HG03095 (cell line): ENCODE data around the gene ANGPTL2.

ENCODE experiments used
- ATAC-seq: cut with Tn5 transposase; IDR thresholded peaks from one replicate; pipeline ENCODE4 v1.9.1; 2021; ENCODE audit warnings: moderate library complexity; ENCODE audit not compliant: unreplicated experiment

The ANGPTL2 gene

GRCh38 chr9:127053960-127054359, 68.5 kb downstream of the ANGPTL2 start:
- ATAC-seq = no peak

- ATAC-seq = no peak
Measured at GRCh38 chr9:127053057-127053821, 69.2 kb downstream of the ANGPTL2 start.

- ATAC-seq = no peak
Measured at GRCh38 chr9:127051881-127052595, 70.4 kb downstream of the ANGPTL2 start.

- no peak for ATAC-seq
Measured at GRCh38 chr9:127050591-127051001, 71.8 kb downstream of the ANGPTL2 start.

GRCh38 chr9:127050152-127050551, 72.3 kb downstream of the ANGPTL2 start:
- ATAC-seq = no peak

GRCh38 chr9:127049581-127049980, 72.9 kb downstream of the ANGPTL2 start:
- ATAC-seq = no peak

GRCh38 chr9:127049044-127049443, 73.4 kb downstream of the ANGPTL2 start:
- ATAC-seq = no peak

GRCh38 chr9:127047971-127048370, 74.5 kb downstream of the ANGPTL2 start:
- no peak for ATAC-seq

- ATAC-seq = no peak
Measured at GRCh38 chr9:127045148-127045547, 77.3 kb downstream of the ANGPTL2 start.

- ATAC-seq = no peak
Measured at GRCh38 chr9:127039492-127039891, 82.9 kb downstream of the ANGPTL2 start.

GRCh38 chr9:127038531-127038930, 83.9 kb downstream of the ANGPTL2 start:
- no peak for ATAC-seq
